ENCODE measurements around the gene TCFL5. TPM values are rescaled to one million over a fixed set of nuclear protein-coding genes. Genes with fewer than 3 reads are reported as not detected.

Gene TCFL5
- total and polyA plus RNA-seq, 10 of the 15 experiments (the other 5 are each of a cell fraction or from before 2014, with no cell fraction given): 0.48 to 8.1 (median 3.8) TPM

DNA sequence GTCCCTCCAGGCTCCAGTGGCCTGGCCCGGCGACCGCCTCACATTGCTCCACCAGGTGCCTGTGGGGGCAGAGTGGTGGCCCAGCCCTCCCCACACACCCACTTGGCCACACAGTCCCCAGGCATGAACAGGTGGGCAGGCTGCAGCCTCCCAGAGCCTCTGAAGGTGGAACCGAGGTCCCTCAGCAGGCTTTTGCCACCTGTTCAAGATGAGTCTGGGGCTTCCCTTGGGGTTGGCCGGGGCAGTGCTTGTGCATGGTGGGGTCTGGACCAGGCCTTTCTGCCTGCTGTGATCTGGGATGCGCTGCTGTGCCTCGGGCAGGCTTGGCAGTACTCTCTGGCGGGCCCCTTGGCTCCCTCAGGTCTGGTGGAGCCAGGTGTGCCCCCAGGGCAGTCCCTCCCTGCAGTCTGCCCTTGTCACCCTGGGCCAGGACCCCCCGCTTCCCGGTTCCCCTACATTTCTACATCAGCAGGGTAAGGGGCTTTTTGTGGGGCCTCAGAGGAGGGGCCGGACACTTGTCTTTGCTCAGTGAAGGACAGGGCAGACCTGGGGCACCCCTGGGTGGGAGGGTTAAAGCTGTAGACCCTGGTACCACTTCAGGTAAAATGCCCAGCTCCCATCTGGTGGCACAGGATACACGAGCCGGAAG, 47.4 kb downstream of the TCFL5 start:
- BruUV-seq (replicated peaks): no TSS peak
- POLR2A ChIA-PET: no interaction called here
- in situ Hi-C loops (cut with MboI) (no loop called here), intact Hi-C loops (cut with micrococcal nuclease; ENCODE audit: unreplicated experiment) (no loop called here)
- 52% methylated on average over 13 of the region's 13 CpGs for WGBS (ENCODE audit: insufficient coverage, insufficient replicate concordance, low lambda C conversion rate, missing lambda C conversion rate)
- Histone ChIP-seq H4K20me1 (ENCODE audit: control insufficient read depth, insufficient read depth) (no peaks in the 10 kb centered on the region), H3K4me3 (no peak overlapping the region), H3K4me1 (ENCODE audit: control insufficient read depth, insufficient read depth, low read length) (no peaks in the 10 kb centered on the region), H2AFZ (ENCODE audit: control insufficient read depth, low read depth, low read length) (no peak overlapping the region), H3K9ac (ENCODE audit: control insufficient read depth, insufficient read depth, low read length) (no peak overlapping the region), H3K27ac (ENCODE audit: control insufficient read depth, insufficient read depth) (no peak overlapping the region), H3K4me2 (ENCODE audit: control insufficient read depth, insufficient read depth) (no peak overlapping the region), H3K79me2 (ENCODE audit: control insufficient read depth, insufficient read depth, low read length) (no peaks in the 10 kb centered on the region), H3K9me3 (replicated peaks; ENCODE audit: control insufficient read depth, insufficient read depth, low read length) (no peaks in the 10 kb centered on the region), H3K36me3 (ENCODE audit: control insufficient read depth in 2 of 2, insufficient read depth in 2 of 2, low read length in 1 of 2) (peaks cover 3 to 29% of the 10 kb centered on the region in 2 experiments; a peak in 3 of 4 replicates), H3K27me3 (replicated peaks in 1 of 2; ENCODE audit: control insufficient read depth in 2 of 2, insufficient read depth in 2 of 2, low read length in 1 of 2) (peaks cover 5 to 8% of the 10 kb centered on the region in 2 experiments; a peak in 3 of 4 replicates)
- ATAC-seq: peak; percentile 27
- SMC1A ChIA-PET (ENCODE audit: uncharacterized antibody, unreplicated experiment): no interaction called here
- FAIRE-seq: no peak
- TF ChIP-seq BCL11A (IDR thresholded peaks at IDR 0.05; ENCODE audit: low read depth, low read length) (no peak), ASH2L (IDR thresholded peaks at IDR 0.05; ENCODE audit: borderline replicate concordance, low read depth) (no peak), ZNF622 (IDR thresholded peaks at IDR 0.05) (no peak), NR2C2 (IDR thresholded peaks at IDR 0.05; ENCODE audit: borderline replicate concordance, control insufficient read depth, insufficient read length, low read depth) (no peak), POLR2AphosphoS5 (IDR thresholded peaks at IDR 0.05; ENCODE audit: low read length) (peak; percentile 40; the same call in 1 of the 2 replicates)
- TF ChIP-seq, protein P1, sequence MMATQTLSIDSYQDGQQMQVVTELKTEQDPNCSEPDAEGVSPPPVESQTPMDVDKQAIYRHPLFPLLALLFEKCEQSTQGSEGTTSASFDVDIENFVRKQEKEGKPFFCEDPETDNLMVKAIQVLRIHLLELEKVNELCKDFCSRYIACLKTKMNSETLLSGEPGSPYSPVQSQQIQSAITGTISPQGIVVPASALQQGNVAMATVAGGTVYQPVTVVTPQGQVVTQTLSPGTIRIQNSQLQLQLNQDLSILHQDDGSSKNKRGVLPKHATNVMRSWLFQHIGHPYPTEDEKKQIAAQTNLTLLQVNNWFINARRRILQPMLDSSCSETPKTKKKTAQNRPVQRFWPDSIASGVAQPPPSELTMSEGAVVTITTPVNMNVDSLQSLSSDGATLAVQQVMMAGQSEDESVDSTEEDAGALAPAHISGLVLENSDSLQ (IDR thresholded peaks at IDR 0.05): no peak
- DNase-seq (ENCODE audit: low read depth, low spot score): no peak
- CTCF ChIA-PET: no interaction called here
- RAD21 ChIA-PET (ENCODE audit: unreplicated experiment): no interaction called here

DNA sequence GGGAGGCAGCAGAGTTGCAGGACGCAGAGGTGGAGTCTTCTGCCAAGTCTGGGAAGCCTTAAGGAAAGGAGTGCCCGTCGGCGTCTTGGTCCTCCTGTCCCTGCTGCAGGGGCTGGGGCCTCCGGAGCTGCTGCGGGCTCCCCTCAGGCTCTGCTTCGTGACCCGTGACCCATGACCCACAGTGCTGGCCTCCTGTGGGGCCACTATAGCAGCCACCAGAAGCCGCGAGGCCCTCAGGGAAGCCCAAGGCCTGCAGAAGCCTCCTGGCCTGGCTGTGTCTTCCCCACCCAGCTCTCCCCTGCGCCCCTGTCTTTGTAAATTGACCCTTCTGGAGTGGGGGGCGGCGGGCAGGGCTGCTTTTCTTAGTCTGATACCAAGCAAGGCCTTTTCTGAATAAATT, 48.0 kb downstream of the TCFL5 start:
- in situ Hi-C loops (cut with MboI): no loop called here
- Histone ChIP-seq H4K20me1 (ENCODE audit: control insufficient read depth, insufficient read depth) (no peaks in the 10 kb centered on the region), H3K79me2 (ENCODE audit: control insufficient read depth, insufficient read depth, low read length) (no peaks in the 10 kb centered on the region; the same call in 1 of the 2 replicates), H3K9ac (ENCODE audit: control insufficient read depth, insufficient read depth, low read length) (no peak overlapping the region), H3K9me3 (replicated peaks; ENCODE audit: control insufficient read depth, insufficient read depth, low read length) (no peaks in the 10 kb centered on the region), H3K4me2 (ENCODE audit: control insufficient read depth, insufficient read depth) (no peak overlapping the region), H3K27me3 (replicated peaks in 1 of 2; ENCODE audit: control insufficient read depth in 2 of 2, insufficient read depth in 2 of 2, low read length in 1 of 2) (peaks cover 5 to 8% of the 10 kb centered on the region in 2 experiments; a peak in 3 of 4 replicates), H3K27ac (ENCODE audit: control insufficient read depth, insufficient read depth) (no peak overlapping the region), H3K36me3 (ENCODE audit: control insufficient read depth in 2 of 2, insufficient read depth in 2 of 2, low read length in 1 of 2) (peaks cover 6 to 32% of the 10 kb centered on the region in 2 experiments; a peak in 3 of 4 replicates), H3K4me3 (no peak overlapping the region), H2AFZ (ENCODE audit: control insufficient read depth, low read depth, low read length) (no peak overlapping the region), H3K4me1 (ENCODE audit: control insufficient read depth, insufficient read depth, low read length) (no peaks in the 10 kb centered on the region)
- DNase-seq (ENCODE audit: low read depth, low spot score): no peak
- TF ChIP-seq CBFB (IDR thresholded peaks at IDR 0.05; ENCODE audit: low read depth) (no peak), HDGF (IDR thresholded peaks at IDR 0.05) (no peak), MTA3 (IDR thresholded peaks at IDR 0.05; ENCODE audit: borderline replicate concordance, low read length) (no peak), CEBPB (IDR thresholded peaks at IDR 0.05; ENCODE audit: borderline replicate concordance in 1 of 2, low read depth in 2 of 2, low read length in 2 of 2) (no peak), SMAD1 (IDR thresholded peaks at IDR 0.05; ENCODE audit: low read depth, partially characterized antibody) (no peak), FOXK2 (IDR thresholded peaks at IDR 0.05) (no peak), FOXM1 (IDR thresholded peaks at IDR 0.05; ENCODE audit: low read depth, low read length) (no peak)
- TF ChIP-seq, protein P2, sequence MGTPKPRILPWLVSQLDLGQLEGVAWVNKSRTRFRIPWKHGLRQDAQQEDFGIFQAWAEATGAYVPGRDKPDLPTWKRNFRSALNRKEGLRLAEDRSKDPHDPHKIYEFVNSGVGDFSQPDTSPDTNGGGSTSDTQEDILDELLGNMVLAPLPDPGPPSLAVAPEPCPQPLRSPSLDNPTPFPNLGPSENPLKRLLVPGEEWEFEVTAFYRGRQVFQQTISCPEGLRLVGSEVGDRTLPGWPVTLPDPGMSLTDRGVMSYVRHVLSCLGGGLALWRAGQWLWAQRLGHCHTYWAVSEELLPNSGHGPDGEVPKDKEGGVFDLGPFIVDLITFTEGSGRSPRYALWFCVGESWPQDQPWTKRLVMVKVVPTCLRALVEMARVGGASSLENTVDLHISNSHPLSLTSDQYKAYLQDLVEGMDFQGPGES (IDR thresholded peaks at IDR 0.05): no peak
- intact Hi-C loops (cut with micrococcal nuclease; ENCODE audit: unreplicated experiment): no loop called here
- no peak for FAIRE-seq
- no peak for ATAC-seq
- ChIA-PET RAD21 (ENCODE audit: unreplicated experiment) (no interaction called here), CTCF (no interaction called here), SMC1A (ENCODE audit: uncharacterized antibody, unreplicated experiment) (no interaction called here), POLR2A (no interaction called here)
- no TSS peak for BruUV-seq (replicated peaks)
- WGBS (ENCODE audit: insufficient coverage, insufficient replicate concordance, low lambda C conversion rate, missing lambda C conversion rate): 96% methylated on average over 13 of the region's 13 CpGs
